K562 (cell line): Measurements from ENCODE around the gene GEMIN5. TPM values are rescaled to one million over a fixed set of nuclear protein-coding genes. Genes with fewer than 3 reads are reported as not detected.

Experiments
- ARHGAP35 ChIP-seq: fragments of 450-650 bp; IDR thresholded peaks from 2 replicates; pipeline ENCODE4 v1.6.1; 2018; ENCODE audit not compliant: partially characterized antibody
- CXXC5 ChIP-seq: fragments of 250-450 bp; sonication (Bioruptor Pico); IDR thresholded peaks from 2 replicates; pipeline ENCODE4 v1.8.0; 2022; ENCODE audit warnings: inconsistent platforms, mild to moderate bottlenecking, moderate library complexity
- GABPB1 ChIP-seq: sonication (generic); formaldehyde crosslinking; IDR thresholded peaks from 2 replicates; pipeline ENCODE4 v1.8.0; 2022; ENCODE audit warnings: mild to moderate bottlenecking, missing genetic modification reagents
- HNRNPLL ChIP-seq: fragments of 200-400 bp; formaldehyde crosslinking; IDR thresholded peaks from 2 replicates; pipeline ENCODE4 v1.6.1; 2017; ENCODE audit warnings: low read length, low read depth, mild to moderate bottlenecking; ENCODE audit not compliant: poor library complexity, severe bottlenecking
- KLF1 ChIP-seq: fragments of 450-650 bp; IDR thresholded peaks from 2 replicates; pipeline ENCODE4 v1.6.1; 2016; ENCODE audit warnings: missing genetic modification characterization, missing compliant biosample characterization
- MTA3 ChIP-seq: fragments of 450-650 bp; formaldehyde crosslinking; IDR thresholded peaks from 2 replicates; pipeline ENCODE4 v1.6.1; 2017; ENCODE audit warnings: mild to moderate bottlenecking, borderline replicate concordance
- PML ChIP-seq: IDR thresholded peaks from 2 replicates; pipeline ENCODE4 v1.6.1; 2012; ENCODE audit warnings: low read length, inconsistent platforms
- SPI1 ChIP-seq: IDR thresholded peaks from 2 replicates; pipeline ENCODE4 v1.6.1; 2011; ENCODE audit warnings: low read depth, low read length, control low read depth, borderline replicate concordance
- STAT5A ChIP-seq: IDR thresholded peaks from 2 replicates; pipeline ENCODE4 v1.6.1; 2012; ENCODE audit warnings: low read length, inconsistent platforms, borderline replicate concordance
- STAT6 ChIP-seq: sonication (generic); formaldehyde crosslinking; IDR thresholded peaks from 2 replicates; pipeline ENCODE4 v1.8.1; 2023; ENCODE audit warnings: mild to moderate bottlenecking, missing genetic modification reagents
- TCF7 ChIP-seq: sonication (generic); IDR thresholded peaks from 2 replicates; pipeline ENCODE4 v1.6.1; 2016; ENCODE audit warnings: antibody characterized with exemption, borderline replicate concordance
- ZNF592 ChIP-seq: fragments of 450-650 bp; IDR thresholded peaks from 2 replicates; pipeline ENCODE4 v1.6.1; 2017; ENCODE audit warnings: antibody characterized with exemption, mild to moderate bottlenecking
- ZNF75A ChIP-seq: fragments of 450-650 bp; formaldehyde crosslinking; IDR thresholded peaks from 2 replicates; pipeline ENCODE4 v1.4.0; 2020; ENCODE audit warnings: mild to moderate bottlenecking
- ZNF778 ChIP-seq: fragments of 450-650 bp; formaldehyde crosslinking; IDR thresholded peaks from 2 replicates; pipeline ENCODE4 v1.4.0; 2020; ENCODE audit warnings: mild to moderate bottlenecking, moderate library complexity
- polyA plus RNA-seq, 8 experiments: library from polyadenylated mRNA; depleted of rRNA in 4 of 8; stranded (reverse) in 5 of 8; unstranded in 3 of 8; fragments of >200 nt; fragmentation: Nextera tagmentation in 2 of 8; fragmentation: Illumina TruSeq in 1 of 8; extraction: Ambion mirVana in 2 of 8; extraction: Trizol in 1 of 8; gene quantifications; 2 replicates each; pipeline versions ENCODE4 v1.2.1 to v1.2.3, GENCODE V29; 2011 to 2014; ENCODE audit warnings: inconsistent platforms in 1 of 8, missing spikeins in 1 of 8
- total RNA-seq, 7 experiments: library from RNA; depleted of rRNA in 6 of 7; stranded (reverse); fragments of >200 nt in 6 of 7; fragmentation: Illumina TruSeq in 2 of 7; extraction: Trizol in 2 of 7; gene quantifications; 2 replicates each; pipeline versions ENCODE4 v1.2.1 to v1.2.3, GENCODE V29; 2011 to 2021; ENCODE audit warnings: low replicate concordance in 1 of 7
- TF ChIP-seq, protein P1 (sequence below): sonication (generic); formaldehyde crosslinking; IDR thresholded peaks from 2 replicates; pipeline ENCODE4 v1.8.1; 2022; ENCODE audit warnings: missing genetic modification reagents
- TF ChIP-seq, protein P2 (sequence below): fragments of 250-450 bp; sonication (Bioruptor Pico); IDR thresholded peaks from 2 replicates; pipeline ENCODE4 v1.4.0; 2020; ENCODE audit warnings: mild to moderate bottlenecking, moderate library complexity, borderline replicate concordance
- TF ChIP-seq, protein P3 (sequence below): fragments of 250-450 bp; sonication (Bioruptor Pico); IDR thresholded peaks from 2 replicates; pipeline ENCODE4 v1.8.0; 2022; ENCODE audit warnings: moderate library complexity, mild to moderate bottlenecking, inconsistent platforms

Gene GEMIN5
- total and polyA plus RNA-seq, 9 of the 15 experiments (the other 6 are each of a cell fraction or from before 2014, with no cell fraction given), result 10.3 to 48.2 (median 34.7) TPM

DNA sequence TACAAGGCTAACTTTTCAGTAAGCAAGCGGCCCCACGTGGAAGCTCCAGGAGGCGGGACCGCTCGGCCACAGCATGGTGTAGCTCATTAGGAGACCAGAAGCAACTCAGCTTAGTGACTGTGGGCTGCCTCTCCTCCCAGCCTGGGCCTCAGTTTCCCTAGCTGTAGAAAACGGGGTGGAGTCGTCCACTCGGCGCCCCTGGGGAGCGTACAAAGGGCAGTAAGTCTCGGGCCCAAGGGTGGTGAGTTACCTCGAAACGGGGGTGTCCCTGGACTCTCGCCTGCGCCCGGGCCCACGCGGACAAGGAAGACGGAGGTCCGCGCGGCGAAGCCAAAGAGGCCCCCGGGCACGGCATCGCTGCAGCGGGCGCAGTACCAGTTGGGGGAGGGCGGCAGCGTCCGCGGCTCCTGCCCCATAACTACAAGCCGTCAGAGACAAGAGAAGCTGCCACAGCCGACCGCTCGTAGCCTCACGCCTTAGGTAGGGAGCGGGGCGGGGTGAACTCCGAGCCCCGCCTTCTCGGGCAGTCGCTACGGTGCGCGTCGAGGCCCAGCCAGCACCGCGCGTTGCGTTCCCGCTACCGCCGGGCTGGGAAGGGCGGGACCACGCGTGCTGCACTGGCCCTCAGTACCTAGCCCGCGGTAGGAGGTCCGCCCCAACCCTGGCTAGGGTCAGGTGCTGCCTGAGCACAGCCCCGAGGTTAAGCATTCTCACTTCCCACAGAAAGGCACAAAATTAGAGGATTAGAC lies at the start of gene GEMIN5 (continued):
- TF ChIP-seq ZNF592 (peak; percentile 75), ZNF778 (CRISPR knock-in tag) (no peak), STAT6 (CRISPR knock-in tag) (no peak), STAT5A (no peak), MTA3 (peak; percentile 100), HNRNPLL (peak; percentile 74), PML (0 out of 2 replicates have a peak, but pooled peaks have one; percentile 20), ZNF75A (CRISPR knock-in tag) (no peak), ARHGAP35 (no peak), TCF7 (no peak), KLF1 (peak; percentile 75; the same call in 1 of the 2 replicates), GABPB1 (CRISPR knock-in tag) (peak; percentile 70), CXXC5 (CRISPR knock-in tag) (peak; percentile 92), SPI1 (no peak)
- TF ChIP-seq, protein P1, sequence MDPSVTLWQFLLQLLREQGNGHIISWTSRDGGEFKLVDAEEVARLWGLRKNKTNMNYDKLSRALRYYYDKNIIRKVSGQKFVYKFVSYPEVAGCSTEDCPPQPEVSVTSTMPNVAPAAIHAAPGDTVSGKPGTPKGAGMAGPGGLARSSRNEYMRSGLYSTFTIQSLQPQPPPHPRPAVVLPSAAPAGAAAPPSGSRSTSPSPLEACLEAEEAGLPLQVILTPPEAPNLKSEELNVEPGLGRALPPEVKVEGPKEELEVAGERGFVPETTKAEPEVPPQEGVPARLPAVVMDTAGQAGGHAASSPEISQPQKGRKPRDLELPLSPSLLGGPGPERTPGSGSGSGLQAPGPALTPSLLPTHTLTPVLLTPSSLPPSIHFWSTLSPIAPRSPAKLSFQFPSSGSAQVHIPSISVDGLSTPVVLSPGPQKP (CRISPR knock-in tag), result no peak
- TF ChIP-seq, protein P2, sequence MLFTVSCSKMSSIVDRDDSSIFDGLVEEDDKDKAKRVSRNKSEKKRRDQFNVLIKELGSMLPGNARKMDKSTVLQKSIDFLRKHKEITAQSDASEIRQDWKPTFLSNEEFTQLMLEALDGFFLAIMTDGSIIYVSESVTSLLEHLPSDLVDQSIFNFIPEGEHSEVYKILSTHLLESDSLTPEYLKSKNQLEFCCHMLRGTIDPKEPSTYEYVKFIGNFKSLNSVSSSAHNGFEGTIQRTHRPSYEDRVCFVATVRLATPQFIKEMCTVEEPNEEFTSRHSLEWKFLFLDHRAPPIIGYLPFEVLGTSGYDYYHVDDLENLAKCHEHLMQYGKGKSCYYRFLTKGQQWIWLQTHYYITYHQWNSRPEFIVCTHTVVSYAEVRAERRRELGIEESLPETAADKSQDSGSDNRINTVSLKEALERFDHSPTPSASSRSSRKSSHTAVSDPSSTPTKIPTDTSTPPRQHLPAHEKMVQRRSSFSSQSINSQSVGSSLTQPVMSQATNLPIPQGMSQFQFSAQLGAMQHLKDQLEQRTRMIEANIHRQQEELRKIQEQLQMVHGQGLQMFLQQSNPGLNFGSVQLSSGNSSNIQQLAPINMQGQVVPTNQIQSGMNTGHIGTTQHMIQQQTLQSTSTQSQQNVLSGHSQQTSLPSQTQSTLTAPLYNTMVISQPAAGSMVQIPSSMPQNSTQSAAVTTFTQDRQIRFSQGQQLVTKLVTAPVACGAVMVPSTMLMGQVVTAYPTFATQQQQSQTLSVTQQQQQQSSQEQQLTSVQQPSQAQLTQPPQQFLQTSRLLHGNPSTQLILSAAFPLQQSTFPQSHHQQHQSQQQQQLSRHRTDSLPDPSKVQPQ (CRISPR knock-in tag), result no peak
- TF ChIP-seq, protein P3, sequence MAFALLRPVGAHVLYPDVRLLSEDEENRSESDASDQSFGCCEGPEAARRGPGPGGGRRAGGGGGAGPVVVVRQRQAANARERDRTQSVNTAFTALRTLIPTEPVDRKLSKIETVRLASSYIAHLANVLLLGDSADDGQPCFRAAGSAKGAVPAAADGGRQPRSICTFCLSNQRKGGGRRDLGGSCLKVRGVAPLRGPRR (CRISPR knock-in tag), result no peak
